ENCODE results near the gene KRTAP23-1.

Gene KRTAP23-1

GRCh38 chr21:30332681-30333080 is 15.7 kb downstream of the KRTAP23-1 start:
- H3K23ac ChIP-seq (ENCODE audit: low read length in 2 of 2), result no peak overlapping the region
- 50% methylated on average over 1 of the region's 2 CpGs for WGBS
- H3K27me3 ChIP-seq (ENCODE audit: control insufficient read depth in 1 of 2, insufficient read depth in 1 of 2, low read length in 2 of 2), result no peaks in the 10 kb centered on the region

GRCh38 chr21:30329203-30329875 is 19.1 kb downstream of the KRTAP23-1 start:
- Histone ChIP-seq H2BK15ac (ENCODE audit: low read depth, poor library complexity, severe bottlenecking) (no peak overlapping the region), H3K4ac (ENCODE audit: low read depth in 1 of 2, low read length in 2 of 2) (no peak overlapping the region), H3K4me3 (ENCODE audit: insufficient read depth in 1 of 2, low read depth in 1 of 2, low read length in 2 of 2) (no peak overlapping the region), H3K4me2 (ENCODE audit: low read length, poor library complexity, severe bottlenecking) (no peak overlapping the region), H3K79me1 (replicated peaks; ENCODE audit: low read length, poor library complexity, severe bottlenecking) (no peaks in the 10 kb centered on the region), H3K18ac (ENCODE audit: low read depth in 1 of 2, low read length in 2 of 2) (no peak overlapping the region), H3K9ac (ENCODE audit: low read length) (no peak overlapping the region), H2AFZ (ENCODE audit: low read depth, low read length) (no peak overlapping the region), H2BK12ac (ENCODE audit: low read length in 2 of 2) (no peak overlapping the region), H2BK120ac (ENCODE audit: low read depth, low read length) (no peak overlapping the region), H3K27me3 (ENCODE audit: control insufficient read depth in 1 of 2, insufficient read depth in 1 of 2, low read length in 2 of 2) (no peaks in the 10 kb centered on the region), H3K27ac (ENCODE audit: low read length, poor library complexity, severe bottlenecking) (peak overlapping the region; percentile 41), H3K14ac (ENCODE audit: low read length in 2 of 2) (no peak overlapping the region), H4K8ac (ENCODE audit: low read length) (no peak overlapping the region), H3K9me3 (ENCODE audit: control insufficient read depth, low read length) (peaks cover 13% of the 10 kb centered on the region), H3K4me1 (ENCODE audit: control insufficient read depth, insufficient read depth, low read depth, low read length) (no peaks in the 10 kb centered on the region), H2AK5ac (ENCODE audit: low read length, severe bottlenecking) (no peak overlapping the region), H2BK5ac (ENCODE audit: low read depth, low read length, poor library complexity, severe bottlenecking) (no peak overlapping the region), H4K91ac (ENCODE audit: low read length) (no peak overlapping the region), H3K36me3 (ENCODE audit: control insufficient read depth in 1 of 2, insufficient read depth in 2 of 2, low read depth in 1 of 2, low read length in 2 of 2) (no peaks in the 10 kb centered on the region), H3K23ac (ENCODE audit: low read length in 2 of 2) (no peak overlapping the region)
- 80% methylated on average over 4 of the region's 4 CpGs for WGBS
- DNase-seq, result no peak

More at GRCh38 chr21:30332681-30333080, 15.7 kb downstream of the KRTAP23-1 start:
- Histone ChIP-seq H2BK120ac (ENCODE audit: low read depth, low read length) (no peak overlapping the region), H3K9me3 (ENCODE audit: control insufficient read depth, low read length) (no peaks in the 10 kb centered on the region), H3K4ac (ENCODE audit: low read depth in 1 of 2, low read length in 2 of 2) (no peak overlapping the region), H3K79me1 (replicated peaks; ENCODE audit: low read length, poor library complexity, severe bottlenecking) (no peaks in the 10 kb centered on the region), H4K91ac (ENCODE audit: low read length) (no peak overlapping the region), H2BK12ac (ENCODE audit: low read length in 2 of 2) (no peak overlapping the region), H2AFZ (ENCODE audit: low read depth, low read length) (no peak overlapping the region), H2AK5ac (ENCODE audit: low read length, severe bottlenecking) (no peak overlapping the region), H3K36me3 (ENCODE audit: control insufficient read depth in 1 of 2, insufficient read depth in 2 of 2, low read depth in 1 of 2, low read length in 2 of 2) (no peaks in the 10 kb centered on the region), H3K4me1 (ENCODE audit: control insufficient read depth, insufficient read depth, low read depth, low read length) (no peaks in the 10 kb centered on the region), H4K8ac (ENCODE audit: low read length) (no peak overlapping the region), H3K9ac (ENCODE audit: low read length) (no peak overlapping the region), H3K27ac (ENCODE audit: low read length, poor library complexity, severe bottlenecking) (no peak overlapping the region), H3K4me3 (ENCODE audit: insufficient read depth in 1 of 2, low read depth in 1 of 2, low read length in 2 of 2) (no peak overlapping the region), H3K14ac (ENCODE audit: low read length in 2 of 2) (no peak overlapping the region), H2BK15ac (ENCODE audit: low read depth, poor library complexity, severe bottlenecking) (no peak overlapping the region), H2BK5ac (ENCODE audit: low read depth, low read length, poor library complexity, severe bottlenecking) (no peak overlapping the region), H3K4me2 (ENCODE audit: low read length, poor library complexity, severe bottlenecking) (no peak overlapping the region), H3K18ac (ENCODE audit: low read depth in 1 of 2, low read length in 2 of 2) (no peak overlapping the region)
- no peak for DNase-seq

- H3K9ac ChIP-seq (ENCODE audit: low read length), result no peak overlapping the region
- H4K91ac ChIP-seq (ENCODE audit: low read length), result no peak overlapping the region
- H3K23ac ChIP-seq (ENCODE audit: low read length in 2 of 2), result no peak overlapping the region
- H3K9me3 ChIP-seq (ENCODE audit: control insufficient read depth, low read length), result peaks cover 13% of the 10 kb centered on the region
- H3K36me3 ChIP-seq (ENCODE audit: control insufficient read depth in 1 of 2, insufficient read depth in 2 of 2, low read depth in 1 of 2, low read length in 2 of 2), result no peaks in the 10 kb centered on the region
- H3K27ac ChIP-seq (ENCODE audit: low read length, poor library complexity, severe bottlenecking), result no peak overlapping the region
- no peaks in the 10 kb centered on the region for H3K79me1 ChIP-seq (replicated peaks; ENCODE audit: low read length, poor library complexity, severe bottlenecking)
- no peak overlapping the region for H2BK12ac ChIP-seq (ENCODE audit: low read length in 2 of 2)
- H4K8ac ChIP-seq (ENCODE audit: low read length), result no peak overlapping the region
- H3K4me1 ChIP-seq (ENCODE audit: control insufficient read depth, insufficient read depth, low read depth, low read length), result no peaks in the 10 kb centered on the region
- H2BK120ac ChIP-seq (ENCODE audit: low read depth, low read length), result no peak overlapping the region
- no peak overlapping the region for H2BK15ac ChIP-seq (ENCODE audit: low read depth, poor library complexity, severe bottlenecking)
- H3K4ac ChIP-seq (ENCODE audit: low read depth in 1 of 2, low read length in 2 of 2), result no peak overlapping the region
- H3K14ac ChIP-seq (ENCODE audit: low read length in 2 of 2), result no peak overlapping the region
- no peak for DNase-seq
- H2AK5ac ChIP-seq (ENCODE audit: low read length, severe bottlenecking), result no peak overlapping the region
- H3K4me2 ChIP-seq (ENCODE audit: low read length, poor library complexity, severe bottlenecking), result no peak overlapping the region
- H2BK5ac ChIP-seq (ENCODE audit: low read depth, low read length, poor library complexity, severe bottlenecking), result no peak overlapping the region
- H3K4me3 ChIP-seq (ENCODE audit: insufficient read depth in 1 of 2, low read depth in 1 of 2, low read length in 2 of 2), result no peak overlapping the region
- H3K18ac ChIP-seq (ENCODE audit: low read depth in 1 of 2, low read length in 2 of 2), result no peak overlapping the region
- H3K27me3 ChIP-seq (ENCODE audit: control insufficient read depth in 1 of 2, insufficient read depth in 1 of 2, low read length in 2 of 2), result no peaks in the 10 kb centered on the region
- no peak overlapping the region for H2AFZ ChIP-seq (ENCODE audit: low read depth, low read length)
Measured at GRCh38 chr21:30326390-30326789, 22.0 kb downstream of the KRTAP23-1 start.

GRCh38 chr21:30320215-30320614 is 28.2 kb downstream of the KRTAP23-1 start, which contains the start of gene KRTAP26-1:
KRTAP26-1 (minus strand) TSS chr21:30320315; CDS start chr21:30320035, 280 bp downstream.
- no peak within 1 kb of the TSS for H2BK120ac ChIP-seq (ENCODE audit: low read depth, low read length)
- no peak within 1 kb of the TSS for H2BK12ac ChIP-seq (ENCODE audit: low read length in 2 of 2)
- H3K18ac ChIP-seq (ENCODE audit: low read depth in 1 of 2, low read length in 2 of 2), result no peak within 1 kb of the TSS
- 94% methylated on average over 2 of the region's 2 CpGs for whole genome bisulfite sequencing
- no peak for DNase-seq
- H4K91ac ChIP-seq (ENCODE audit: low read length), result no peak within 1 kb of the TSS
- no peaks in the 10 kb centered on the region for H3K36me3 ChIP-seq (ENCODE audit: control insufficient read depth in 1 of 2, insufficient read depth in 2 of 2, low read depth in 1 of 2, low read length in 2 of 2)
- no peak within 1 kb of the TSS for H2AFZ ChIP-seq (ENCODE audit: low read depth, low read length)
- no peak within 1 kb of the TSS for H3K9ac ChIP-seq (ENCODE audit: low read length)
- H3K14ac ChIP-seq (ENCODE audit: low read length in 2 of 2), result no peak within 1 kb of the TSS
- no peak within 1 kb of the TSS for H2AK5ac ChIP-seq (ENCODE audit: low read length, severe bottlenecking)
- H3K4me3 ChIP-seq (ENCODE audit: insufficient read depth in 1 of 2, low read depth in 1 of 2, low read length in 2 of 2), result no peak within 1 kb of the TSS
- no peak within 1 kb of the TSS for H3K23ac ChIP-seq (ENCODE audit: low read length in 2 of 2)
- H3K4me2 ChIP-seq (ENCODE audit: low read length, poor library complexity, severe bottlenecking), result no peak within 1 kb of the TSS
- no peak within 1 kb of the TSS for H4K8ac ChIP-seq (ENCODE audit: low read length)
- H3K27me3 ChIP-seq (ENCODE audit: control insufficient read depth in 1 of 2, insufficient read depth in 1 of 2, low read length in 2 of 2), result no peaks in the 10 kb centered on the region
- no peaks in the 10 kb centered on the region for H3K79me1 ChIP-seq (replicated peaks; ENCODE audit: low read length, poor library complexity, severe bottlenecking)
- no peak within 1 kb of the TSS for H3K4ac ChIP-seq (ENCODE audit: low read depth in 1 of 2, low read length in 2 of 2)
- peaks cover 5% of the 10 kb centered on the region for H3K9me3 ChIP-seq (ENCODE audit: control insufficient read depth, low read length)
- H3K4me1 ChIP-seq (ENCODE audit: control insufficient read depth, insufficient read depth, low read depth, low read length), result no peaks in the 10 kb centered on the region
- H3K27ac ChIP-seq (ENCODE audit: low read length, poor library complexity, severe bottlenecking), result no peak within 1 kb of the TSS
- no peak within 1 kb of the TSS for H2BK5ac ChIP-seq (ENCODE audit: low read depth, low read length, poor library complexity, severe bottlenecking)
- H2BK15ac ChIP-seq (ENCODE audit: low read depth, poor library complexity, severe bottlenecking), result no peak within 1 kb of the TSS
